Measurements from ENCODE around the gene DYRK2.

The DYRK2 gene

DNA sequence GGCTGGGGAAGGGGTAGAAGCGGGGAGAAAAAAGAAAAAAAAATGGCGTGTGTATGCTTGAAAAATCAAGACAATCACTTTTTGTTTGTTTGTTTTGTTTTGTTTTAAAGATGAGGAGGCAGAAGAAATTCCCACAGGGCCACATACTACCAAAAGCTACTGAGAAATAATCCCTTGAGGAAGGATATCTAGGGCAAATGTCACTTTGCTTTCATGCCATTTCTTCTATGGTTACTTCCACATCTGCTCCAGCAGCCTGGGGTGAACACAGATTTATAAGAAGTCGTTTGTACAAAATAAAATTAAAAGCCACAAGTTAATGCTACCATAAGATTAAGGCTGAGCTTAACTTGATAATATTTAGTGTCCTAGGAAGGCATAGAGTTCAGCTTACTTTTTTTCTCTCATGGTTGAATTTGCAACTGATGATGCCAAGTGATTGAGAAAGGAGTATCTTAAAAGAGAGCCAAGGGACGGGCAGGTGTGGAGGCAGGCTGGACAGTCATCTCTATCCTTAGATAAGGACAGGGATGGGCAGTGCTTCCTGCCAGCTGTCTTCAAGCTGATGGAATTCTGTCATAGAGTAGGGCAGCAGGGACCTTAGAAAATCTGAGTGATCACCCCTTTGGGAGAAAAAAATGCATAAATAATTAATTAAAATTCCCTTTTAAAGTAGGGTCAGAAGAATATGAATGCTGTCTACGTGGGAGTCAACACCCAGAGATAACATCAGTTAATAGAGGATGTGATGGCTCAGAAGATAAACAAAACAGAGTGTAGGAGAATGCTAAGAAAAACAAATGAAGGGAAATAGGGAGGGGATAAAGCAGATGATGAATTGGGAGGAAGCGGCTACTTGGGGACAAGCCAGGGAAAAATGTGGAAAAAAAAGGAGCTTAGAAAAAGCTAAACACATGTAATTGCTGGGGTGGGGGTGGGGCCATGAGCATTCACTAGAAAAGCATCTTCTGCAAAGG is 57.1 kb downstream of the DYRK2 start:
- peaks cover under 1% of the 10 kb centered on the region; the same call in 1 of the 2 replicates for H3K27me3 ChIP-seq (ENCODE audit: low read depth)
- in situ Hi-C loops (cut with MboI; ENCODE audit: low sequenced_read_pairs) = no loop called here
- no peaks in the 10 kb centered on the region for H3K9me3 ChIP-seq
- no peak overlapping the region for H3K4me3 ChIP-seq
- no peaks in the 10 kb centered on the region for H3K36me3 ChIP-seq (replicated peaks)
- no peaks in the 10 kb centered on the region for H3K4me1 ChIP-seq
- no peak for DNase-seq (ENCODE audit: low spot score in 2 of 2)

DNA sequence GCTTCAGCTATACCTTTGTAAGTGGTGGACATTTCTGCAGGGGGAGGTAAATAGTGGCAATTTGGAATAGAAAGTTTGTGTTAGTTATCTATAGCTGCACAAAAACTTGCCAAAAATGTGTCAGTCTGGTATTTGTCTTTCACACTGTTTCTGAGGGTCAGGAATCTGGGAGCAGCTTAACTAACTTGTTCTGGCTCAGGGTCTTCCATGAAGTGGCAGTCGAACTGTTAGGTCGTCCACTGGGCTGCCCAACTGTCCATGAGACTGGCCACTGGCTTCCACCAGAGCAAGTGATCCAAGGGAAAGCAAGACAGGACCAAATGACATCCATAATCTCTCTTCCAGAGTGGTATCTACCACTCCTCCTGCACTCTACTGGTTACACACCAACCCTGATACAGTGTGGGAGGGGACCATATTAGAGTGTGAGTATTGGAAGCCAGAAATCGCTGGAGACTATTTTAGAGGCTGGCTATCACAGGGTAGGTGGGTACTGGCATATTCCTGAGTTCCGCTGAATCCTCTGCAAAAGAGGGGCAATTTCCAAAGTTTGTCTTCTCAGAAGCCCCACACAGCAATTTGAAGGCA is 60.9 kb downstream of the DYRK2 start:
- DNase-seq (ENCODE audit: low spot score in 2 of 2) = no peak
- H3K36me3 ChIP-seq (replicated peaks) = no peaks in the 10 kb centered on the region
- H3K27me3 ChIP-seq (ENCODE audit: low read depth) = no peaks in the 10 kb centered on the region
- no peaks in the 10 kb centered on the region for H3K9me3 ChIP-seq
- H3K4me3 ChIP-seq = no peak overlapping the region
- no peaks in the 10 kb centered on the region for H3K4me1 ChIP-seq
- in situ Hi-C loops (cut with MboI; ENCODE audit: low sequenced_read_pairs) = no loop called here

DNA sequence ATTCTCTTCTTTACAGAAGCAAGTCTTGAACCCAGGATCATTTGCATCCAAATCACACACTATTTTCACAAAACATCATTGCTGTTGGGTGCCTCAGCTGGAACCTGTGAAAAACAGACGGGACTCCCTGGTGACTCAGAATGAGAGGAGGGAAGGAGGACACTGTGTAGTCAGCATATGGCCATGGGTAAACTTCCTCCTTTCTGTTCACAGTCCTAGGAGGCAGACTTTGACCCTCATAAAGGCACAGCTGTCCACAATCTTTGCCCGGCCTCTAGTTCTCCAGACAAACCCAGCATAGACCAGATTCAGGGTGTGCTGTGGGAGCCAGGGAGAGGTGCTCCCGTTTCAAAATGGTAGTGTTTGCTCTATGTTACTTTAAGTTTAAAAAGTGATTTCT is 62.0 kb downstream of the DYRK2 start:
- Histone ChIP-seq H3K4me1 (no peaks in the 10 kb centered on the region), H3K4me3 (no peak overlapping the region), H3K9me3 (no peaks in the 10 kb centered on the region), H3K36me3 (replicated peaks) (no peaks in the 10 kb centered on the region), H3K27me3 (ENCODE audit: low read depth) (no peaks in the 10 kb centered on the region)
- DNase-seq (ENCODE audit: low spot score in 2 of 2) = no peak
- in situ Hi-C loops (cut with MboI; ENCODE audit: low sequenced_read_pairs) = no loop called here

DNA sequence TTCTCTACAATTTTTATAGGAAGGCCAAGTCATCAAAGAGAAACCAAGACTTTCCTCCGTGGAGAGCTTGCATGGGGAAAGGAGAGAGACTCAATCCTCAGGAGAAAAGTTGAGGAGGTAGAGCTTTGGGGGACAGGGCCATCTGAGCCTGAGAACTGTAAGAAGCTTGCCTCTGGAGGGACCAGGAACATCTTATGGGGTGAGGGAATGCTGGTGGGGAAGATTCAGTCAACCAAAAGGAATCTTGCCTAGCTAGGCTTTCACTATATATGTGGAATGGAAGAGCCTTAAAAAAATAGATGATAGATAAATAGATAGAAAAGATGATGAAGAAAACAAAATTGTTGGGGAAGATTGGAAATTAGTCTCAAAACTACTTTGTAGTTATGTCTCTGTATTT is 63.5 kb downstream of the DYRK2 start:
- Histone ChIP-seq H3K27me3 (ENCODE audit: low read depth) (no peaks in the 10 kb centered on the region), H3K4me3 (no peak overlapping the region), H3K4me1 (no peaks in the 10 kb centered on the region), H3K36me3 (replicated peaks) (no peaks in the 10 kb centered on the region), H3K9me3 (no peaks in the 10 kb centered on the region)
- no peak for DNase-seq (ENCODE audit: low spot score in 2 of 2)
- in situ Hi-C loops (cut with MboI; ENCODE audit: low sequenced_read_pairs) = no loop called here

DNA sequence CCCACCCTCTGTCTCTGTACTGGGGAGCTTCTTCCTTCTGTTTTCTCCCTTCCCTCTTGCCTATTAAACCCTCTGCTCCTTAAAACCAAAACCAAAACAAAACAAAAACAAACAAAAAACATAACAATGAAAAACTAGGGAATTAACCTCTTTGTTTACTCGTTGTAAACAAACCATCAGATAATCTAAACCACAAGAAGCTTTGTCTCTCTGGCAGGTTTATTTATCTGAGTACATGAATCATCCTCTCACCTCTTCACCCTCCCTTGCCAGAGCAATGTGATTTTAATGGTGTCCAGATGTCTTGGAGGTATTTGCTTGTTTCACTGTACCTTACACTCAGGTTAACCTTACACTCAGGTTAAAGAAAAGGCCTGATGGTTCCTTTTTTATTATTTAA is 66.1 kb downstream of the DYRK2 start:
- H3K4me1 ChIP-seq = no peaks in the 10 kb centered on the region
- H3K36me3 ChIP-seq (replicated peaks) = no peaks in the 10 kb centered on the region
- no peaks in the 10 kb centered on the region for H3K27me3 ChIP-seq (ENCODE audit: low read depth)
- in situ Hi-C loops (cut with MboI; ENCODE audit: low sequenced_read_pairs) = no loop called here
- H3K9me3 ChIP-seq = no peaks in the 10 kb centered on the region
- DNase-seq (ENCODE audit: low spot score in 2 of 2) = no peak
- no peak overlapping the region for H3K4me3 ChIP-seq

Measured in HAP-1 (cell line).